HG02571 (cell line): ENCODE data around the gene LRRC45.

ENCODE experiments used
- ATAC-seq: cut with Tn5 transposase; IDR thresholded peaks from one replicate; pipeline ENCODE4 v1.9.1; 2021; ENCODE audit warnings: mild to moderate bottlenecking, moderate library complexity; ENCODE audit not compliant: unreplicated experiment

The LRRC45 gene

DNA sequence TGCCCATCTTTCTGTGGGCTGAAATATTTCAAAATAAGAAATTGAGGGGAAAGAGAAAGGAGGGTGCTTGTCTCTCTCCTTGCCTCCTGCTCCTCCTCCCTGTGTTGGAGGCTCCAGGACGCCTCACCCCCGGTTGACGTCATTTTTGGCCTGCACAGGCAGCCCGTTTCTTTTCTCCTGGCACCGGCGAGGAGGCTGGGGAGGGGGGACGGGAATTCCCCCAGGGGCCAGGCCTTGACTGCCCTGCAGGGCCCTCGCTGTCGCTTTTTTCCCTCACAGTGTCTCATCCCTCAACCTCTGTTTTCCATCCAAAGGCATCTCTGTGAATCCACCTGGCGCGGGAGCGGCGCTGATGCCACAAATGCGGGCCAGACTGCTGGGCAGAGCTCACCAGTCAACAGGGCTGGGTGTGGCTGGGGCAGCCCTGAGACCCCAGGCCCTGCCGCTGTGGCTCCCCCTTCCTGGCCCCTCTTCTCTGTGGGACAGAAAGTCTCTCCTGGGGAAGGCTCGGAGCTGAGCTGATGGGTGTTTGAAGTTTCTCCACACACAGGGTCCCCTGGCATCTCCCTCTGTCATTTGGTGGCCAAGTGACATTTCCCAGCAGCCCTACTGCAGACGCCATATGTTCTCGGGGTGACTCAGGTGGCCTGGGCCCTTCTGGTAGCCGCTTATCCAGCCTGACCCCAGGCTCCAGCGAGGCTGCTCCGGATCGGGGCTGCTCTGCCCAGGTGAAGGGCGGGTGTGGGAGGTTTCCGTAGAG is 16.5 kb upstream of the LRRC45 start:
- ATAC-seq: no peak

DNA sequence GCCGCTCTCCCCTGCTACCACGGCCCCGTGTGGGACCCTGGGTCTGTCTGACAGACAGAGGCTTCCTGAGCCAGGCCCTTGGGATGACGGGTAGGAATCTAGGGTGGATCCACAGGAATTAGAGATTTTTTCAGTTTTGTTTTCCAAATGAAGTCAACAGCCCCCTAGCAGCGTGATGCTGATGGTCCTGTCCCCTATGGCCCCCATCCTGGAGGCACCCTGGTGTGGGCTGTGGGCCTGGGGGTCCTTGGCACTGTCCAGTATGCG is 15.9 kb upstream of the LRRC45 start:
- no peak for ATAC-seq

DNA sequence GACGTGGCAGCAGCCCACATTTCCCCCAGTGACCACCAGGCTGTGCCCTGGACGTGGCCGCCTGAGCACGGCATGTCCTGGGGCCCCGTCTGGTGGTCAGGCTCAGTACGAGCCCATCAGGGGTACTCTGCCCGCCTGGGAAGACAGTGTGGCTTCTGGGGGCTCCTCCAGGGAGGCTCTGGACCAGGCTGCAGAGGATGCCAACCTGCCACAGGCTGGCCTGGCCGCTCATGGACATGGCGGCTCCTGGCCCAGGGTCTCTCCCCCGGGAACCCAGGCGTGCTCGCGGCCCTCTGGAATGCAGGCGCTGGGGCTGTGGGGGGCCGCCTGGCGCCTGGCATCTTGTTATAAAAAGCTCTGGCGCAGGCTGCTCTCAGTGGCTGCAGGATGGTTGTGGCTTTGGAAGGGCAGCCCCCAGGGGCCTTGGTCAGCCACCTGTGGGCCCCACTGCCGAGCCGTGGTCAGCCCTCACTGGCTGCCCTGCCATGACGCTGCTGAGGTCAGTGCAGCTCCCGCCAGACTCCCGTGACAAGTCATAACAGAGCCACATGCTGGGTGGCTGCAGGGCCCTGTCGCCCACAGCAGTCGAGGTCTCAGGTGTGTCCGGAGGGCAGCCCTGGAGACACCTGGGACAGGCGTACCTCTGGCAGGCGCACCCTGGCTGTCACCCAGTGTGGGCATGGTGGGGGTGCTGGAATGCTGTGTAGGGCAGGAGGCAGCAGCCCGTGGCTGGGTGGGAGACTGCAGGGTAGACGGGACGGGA is 15.4 kb upstream of the LRRC45 start:
- no peak for ATAC-seq

DNA sequence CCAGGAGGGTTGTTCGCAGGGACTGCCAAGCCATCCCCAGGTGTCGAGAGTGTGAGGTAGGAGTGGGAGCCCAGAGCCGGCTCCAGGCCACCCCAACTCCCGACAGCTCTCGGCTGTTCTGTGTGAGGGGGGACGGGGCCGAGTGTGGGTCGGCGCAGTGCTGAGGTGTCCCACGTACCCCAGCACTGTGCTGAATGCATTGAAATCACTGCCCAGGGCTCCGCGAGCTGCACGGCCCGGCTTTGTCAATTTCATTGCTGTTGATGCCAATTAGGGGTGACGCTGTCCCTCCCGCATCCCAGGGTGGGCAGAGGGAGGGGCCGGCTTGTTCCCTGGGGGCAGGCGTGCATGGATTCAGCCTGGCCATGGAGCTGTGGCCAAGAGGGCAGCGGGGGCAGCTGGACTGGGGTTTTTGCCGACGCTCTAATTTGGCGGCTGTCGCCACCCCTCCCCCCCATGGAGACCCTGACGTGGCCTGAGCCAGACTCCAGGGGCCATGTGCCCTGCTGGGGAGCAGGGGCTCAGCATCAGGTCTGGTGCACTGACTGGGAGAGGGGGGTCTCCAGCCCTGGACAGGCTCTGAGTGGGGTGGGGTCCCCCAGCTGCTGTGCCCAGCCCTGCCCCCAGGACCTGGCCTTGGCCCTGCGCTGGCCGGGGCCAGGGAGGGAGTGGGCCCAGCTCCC is 14.7 kb upstream of the LRRC45 start:
- no peak for ATAC-seq

DNA sequence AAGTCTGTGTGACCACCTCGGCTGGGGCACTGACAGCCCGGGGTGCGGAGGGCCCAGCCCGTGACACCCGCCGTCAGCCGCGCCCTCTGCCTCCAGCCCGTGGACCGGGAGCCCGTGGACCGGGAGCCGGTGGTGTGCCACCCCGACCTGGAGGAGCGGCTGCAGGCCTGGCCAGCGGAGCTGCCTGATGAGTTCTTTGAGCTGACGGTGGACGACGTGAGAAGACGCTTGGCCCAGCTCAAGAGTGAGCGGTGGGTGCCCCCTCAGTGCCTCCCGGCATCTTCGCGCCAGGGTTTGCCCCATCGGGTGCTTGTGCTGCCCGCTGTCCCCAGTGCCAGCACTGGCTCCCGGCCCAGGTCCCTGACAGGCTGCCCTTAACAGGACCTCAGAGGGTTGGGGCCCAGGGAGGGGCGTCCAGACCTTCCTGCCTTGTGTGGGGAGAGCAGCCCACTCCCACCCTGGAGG is 14.1 kb upstream of the LRRC45 start:
- no peak for ATAC-seq

DNA sequence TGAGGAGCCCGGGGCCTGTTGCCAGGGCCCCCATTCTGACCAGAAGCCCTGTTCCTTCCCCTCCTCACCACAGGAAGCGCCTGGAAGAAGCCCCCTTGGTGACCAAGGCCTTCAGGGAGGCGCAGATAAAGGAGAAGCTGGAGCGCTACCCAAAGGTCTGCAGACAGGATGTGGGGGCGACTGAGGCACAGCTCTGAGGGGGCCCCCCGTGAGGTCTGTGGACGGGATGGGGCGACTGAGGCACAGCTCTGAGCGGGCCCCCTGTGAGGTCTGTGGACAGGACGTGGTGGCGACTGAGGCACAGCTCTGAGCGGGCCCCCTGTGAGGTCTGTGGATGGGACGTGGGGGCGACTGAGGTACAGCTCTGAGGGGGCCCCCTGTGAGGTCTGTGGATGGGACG is 13.7 kb upstream of the LRRC45 start:
- ATAC-seq: no peak

DNA sequence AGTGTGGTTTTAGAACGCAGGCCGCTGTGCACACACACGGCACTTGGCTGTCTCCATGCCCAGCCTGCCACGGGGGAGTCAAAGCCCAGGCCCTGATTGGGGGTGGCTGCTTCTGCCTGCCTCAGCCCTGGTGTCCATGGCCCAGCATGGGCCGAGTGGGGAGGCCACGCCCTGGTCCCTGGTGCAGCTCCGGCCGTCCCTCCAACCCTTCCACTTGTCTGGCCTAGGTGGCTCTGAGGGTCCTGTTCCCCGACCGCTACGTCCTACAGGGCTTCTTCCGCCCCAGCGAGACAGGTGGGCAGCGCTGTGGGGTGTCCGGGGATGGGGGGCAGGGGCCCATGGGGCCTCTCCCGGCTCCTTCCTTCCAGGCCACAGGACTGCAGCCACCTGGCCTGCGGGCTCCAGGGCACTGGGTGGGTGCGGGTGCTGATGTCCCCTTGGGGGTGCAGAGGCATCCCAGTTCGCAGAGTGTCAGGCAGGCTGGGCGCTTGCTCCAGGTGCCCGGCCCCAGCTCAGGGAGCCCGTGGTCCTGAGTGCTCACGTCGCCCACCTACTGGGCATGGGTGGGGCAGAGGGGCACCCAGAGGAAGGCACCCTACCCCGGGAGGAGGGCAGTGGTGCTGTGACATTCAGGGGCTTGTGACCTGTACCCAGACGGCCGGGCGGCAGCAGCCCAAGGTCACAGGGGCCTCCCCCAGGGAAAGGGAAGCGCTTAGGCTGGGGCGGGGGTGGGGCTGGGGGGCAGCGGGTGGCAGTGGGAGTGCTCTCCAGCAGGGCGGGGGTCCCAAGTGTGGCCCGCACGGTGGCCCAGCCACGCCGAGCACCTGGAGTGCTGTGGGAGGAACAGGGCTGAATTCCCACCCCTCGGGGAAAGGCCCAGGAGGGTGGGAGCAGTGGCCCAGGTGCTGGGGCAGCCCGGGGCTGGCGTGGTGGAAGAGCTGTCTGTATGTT is 12.3 kb upstream of the LRRC45 start:
- no peak for ATAC-seq

DNA sequence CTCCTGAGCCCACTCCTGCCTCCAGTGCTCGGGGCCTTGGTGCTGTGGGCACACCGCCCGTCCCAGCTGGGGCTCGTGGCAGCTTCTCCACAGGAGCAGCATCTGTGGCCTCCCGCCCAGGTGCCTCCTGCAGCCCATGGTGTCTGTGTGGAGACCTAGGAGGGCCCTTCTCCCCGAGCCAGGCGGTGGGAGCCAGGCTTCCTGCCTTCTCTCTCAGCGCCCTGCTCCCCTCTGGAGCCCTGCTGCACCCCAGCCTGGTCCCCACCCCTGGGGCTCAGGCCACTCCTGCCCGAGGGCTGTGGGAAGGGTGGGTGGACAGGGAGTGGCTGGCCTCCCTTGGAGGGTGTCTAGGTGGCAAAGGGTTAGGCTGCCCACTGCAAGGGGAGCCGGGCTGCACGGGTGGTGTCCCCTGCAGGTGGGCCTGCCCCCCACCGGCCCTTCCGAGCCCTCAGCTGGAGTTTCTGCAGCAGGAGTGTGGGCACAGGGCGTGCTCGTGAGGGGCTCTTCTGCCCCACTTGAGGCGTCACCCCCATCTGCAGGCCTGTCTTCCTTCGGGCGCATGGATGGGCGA is 11.4 kb upstream of the LRRC45 start:
- ATAC-seq: no peak

DNA sequence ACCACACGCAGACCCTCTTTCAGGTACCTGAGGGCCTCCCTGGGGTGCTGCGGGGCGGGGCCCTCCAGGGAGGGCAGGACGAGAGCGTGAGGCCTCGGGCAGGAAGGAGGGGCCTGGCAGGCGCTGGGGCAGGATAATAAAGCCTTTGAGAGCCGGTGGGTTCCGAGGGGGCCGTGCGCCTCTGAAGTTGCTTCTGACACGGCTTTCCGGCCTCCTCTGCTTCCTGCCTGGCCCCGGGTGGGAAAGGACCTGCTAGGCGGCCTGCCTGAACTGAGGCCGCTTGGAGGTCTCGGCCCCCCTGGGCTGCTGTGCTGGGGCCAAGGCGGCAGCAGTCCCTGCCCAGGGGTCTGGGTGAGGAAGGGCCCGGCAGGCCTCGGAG is 10.9 kb upstream of the LRRC45 start:
- ATAC-seq: no peak

DNA sequence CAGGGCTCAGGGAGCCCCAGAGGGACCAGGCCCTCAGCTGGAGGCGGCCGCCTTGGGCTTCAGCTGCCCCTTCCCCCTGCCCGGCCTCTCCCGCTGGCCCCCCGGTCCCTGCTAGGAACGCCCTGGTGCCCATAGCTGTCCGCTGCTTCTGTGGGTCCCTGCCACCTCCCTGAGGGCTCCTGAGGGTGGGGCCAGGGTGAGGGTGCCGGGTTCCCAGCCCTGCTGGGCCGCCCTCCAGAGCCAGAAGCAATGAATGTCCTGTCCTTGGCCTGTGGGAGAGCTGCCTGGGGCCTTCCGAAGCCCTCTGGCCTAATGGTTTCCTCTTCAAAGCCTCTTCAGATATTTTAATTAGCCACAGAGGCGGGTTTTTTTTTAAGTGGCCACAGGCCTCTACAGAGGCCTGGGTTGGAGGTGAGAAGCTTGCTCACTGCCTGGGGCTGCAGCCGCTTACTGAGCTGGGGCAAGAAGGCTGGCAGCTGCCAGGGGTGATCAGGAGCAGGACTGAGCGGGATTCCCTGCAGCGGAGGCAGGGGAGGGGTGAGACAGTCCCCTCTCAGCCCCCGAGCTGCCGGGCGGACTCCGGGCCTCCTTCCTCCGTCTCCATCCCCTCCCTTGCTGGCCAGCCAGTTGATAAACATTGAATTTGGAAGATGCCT is 10.3 kb upstream of the LRRC45 start:
- no peak for ATAC-seq

DNA sequence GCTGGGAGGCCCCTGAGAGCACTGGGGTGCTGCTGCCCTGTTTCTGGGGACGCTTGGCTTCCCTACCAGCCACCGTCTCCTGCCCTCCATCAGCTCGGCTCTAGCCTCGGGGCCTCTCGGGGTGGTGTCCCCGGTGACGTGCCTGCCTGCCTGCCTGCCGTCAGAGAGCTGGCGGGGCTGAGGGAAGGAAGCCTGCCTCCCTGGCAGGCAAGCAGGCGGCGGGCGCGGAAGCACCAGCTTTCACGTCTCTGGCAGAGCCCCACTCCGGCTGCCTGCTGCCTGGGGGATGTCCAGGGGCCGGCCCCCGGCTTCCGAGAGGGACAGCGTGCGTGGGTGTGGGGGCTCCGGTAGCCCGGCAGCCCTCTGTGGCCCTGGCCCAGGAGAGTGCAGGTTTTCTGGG is 9.8 kb upstream of the LRRC45 start:
- ATAC-seq: no peak

DNA sequence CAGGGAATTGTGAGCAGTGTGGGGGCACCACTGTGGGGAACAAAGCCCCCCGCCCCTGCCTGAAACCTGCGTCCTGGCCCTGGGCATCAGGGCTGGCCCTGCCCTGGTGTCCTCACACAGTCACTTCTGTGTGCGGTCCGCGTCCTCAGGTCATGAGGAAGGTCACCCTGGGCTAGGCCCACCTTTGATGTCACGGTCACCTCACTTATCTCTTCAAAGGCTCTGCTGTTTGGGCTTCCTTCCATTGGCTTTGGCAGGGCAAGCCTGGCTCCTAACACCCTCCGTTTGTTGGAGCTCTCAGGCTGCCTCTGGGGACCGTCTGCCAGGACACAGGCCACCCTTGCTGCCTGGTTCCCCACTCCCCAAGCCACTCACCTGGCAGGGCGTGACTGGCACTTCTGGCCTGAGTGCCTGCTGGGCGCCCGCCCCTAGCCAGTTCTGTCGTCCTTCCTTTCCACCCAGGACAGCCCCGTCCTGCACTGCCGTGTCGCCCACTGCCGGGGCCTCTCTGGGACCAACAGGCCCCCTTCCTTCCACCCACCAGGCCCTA is 9.3 kb upstream of the LRRC45 start:
- no peak for ATAC-seq

DNA sequence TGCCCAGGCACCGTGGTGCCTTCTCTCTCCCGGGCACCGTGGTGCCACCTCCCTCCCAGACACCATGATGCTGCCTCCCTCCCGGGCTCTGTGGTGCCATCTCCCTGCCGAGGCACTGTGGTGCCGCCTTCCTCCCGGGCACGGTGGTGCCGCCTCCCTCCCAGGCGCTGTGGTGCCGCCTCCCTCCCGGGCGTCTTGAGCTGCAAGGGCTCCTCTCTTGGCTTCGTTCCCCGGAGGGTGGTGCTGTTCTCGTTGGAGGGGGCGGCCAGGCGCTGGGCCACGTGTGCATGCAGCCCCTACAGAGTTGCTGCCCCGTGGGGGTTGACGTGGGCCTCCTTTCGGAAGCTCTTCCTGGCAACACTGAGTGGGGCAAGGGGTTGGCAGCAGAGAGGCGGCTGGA is 8.7 kb upstream of the LRRC45 start:
- no peak for ATAC-seq

DNA sequence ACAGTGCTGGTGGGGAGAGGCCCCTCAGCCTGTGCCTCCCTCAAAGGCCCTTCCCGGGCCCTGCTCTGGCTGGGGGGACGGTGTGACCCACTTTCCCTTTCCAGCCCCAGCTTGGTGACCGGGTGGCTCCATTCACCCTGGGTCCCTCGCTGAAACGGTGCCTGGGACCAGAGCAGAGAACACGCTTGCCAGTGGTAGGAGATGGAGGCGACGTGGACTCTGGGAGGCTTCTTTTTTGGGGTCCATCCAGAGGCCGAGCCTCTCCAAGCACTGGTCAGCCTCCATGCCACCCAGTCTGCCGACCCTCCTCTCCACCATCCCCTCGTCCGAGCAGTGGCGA is 8.2 kb upstream of the LRRC45 start:
- ATAC-seq: no peak

DNA sequence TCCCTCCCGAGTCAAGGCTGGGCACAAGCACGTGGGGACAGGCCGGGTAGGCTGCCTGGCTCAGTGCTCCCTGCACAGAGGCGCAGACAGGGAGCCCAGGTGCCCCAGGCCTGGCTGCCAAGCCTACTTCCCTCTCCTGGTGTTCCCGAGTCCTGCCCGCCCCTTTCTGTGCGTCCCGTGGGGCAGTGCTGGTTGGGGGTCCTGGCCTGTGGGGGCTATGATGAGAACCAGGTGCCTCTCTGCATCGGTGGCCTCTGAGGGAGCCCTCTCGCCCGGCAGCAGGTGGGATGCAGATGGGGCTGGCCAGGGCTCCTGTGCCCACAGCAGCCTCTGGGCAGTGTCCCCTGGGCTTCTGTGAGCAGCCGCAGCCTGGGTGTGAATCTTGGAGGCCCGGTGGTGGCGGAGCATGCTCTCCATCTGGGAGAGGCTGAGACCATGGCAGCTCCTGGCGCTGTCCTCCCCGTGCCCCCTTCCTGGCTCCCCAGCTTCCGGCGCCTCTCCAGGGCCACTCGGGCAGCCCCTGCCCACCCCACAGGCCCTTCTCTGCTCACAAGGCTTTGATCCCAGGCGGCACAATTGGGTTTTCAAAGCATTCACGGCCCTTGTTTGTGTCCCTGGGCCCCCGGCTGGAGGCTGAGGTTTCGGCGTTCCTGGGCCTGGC is 7.7 kb upstream of the LRRC45 start:
- ATAC-seq: no peak

DNA sequence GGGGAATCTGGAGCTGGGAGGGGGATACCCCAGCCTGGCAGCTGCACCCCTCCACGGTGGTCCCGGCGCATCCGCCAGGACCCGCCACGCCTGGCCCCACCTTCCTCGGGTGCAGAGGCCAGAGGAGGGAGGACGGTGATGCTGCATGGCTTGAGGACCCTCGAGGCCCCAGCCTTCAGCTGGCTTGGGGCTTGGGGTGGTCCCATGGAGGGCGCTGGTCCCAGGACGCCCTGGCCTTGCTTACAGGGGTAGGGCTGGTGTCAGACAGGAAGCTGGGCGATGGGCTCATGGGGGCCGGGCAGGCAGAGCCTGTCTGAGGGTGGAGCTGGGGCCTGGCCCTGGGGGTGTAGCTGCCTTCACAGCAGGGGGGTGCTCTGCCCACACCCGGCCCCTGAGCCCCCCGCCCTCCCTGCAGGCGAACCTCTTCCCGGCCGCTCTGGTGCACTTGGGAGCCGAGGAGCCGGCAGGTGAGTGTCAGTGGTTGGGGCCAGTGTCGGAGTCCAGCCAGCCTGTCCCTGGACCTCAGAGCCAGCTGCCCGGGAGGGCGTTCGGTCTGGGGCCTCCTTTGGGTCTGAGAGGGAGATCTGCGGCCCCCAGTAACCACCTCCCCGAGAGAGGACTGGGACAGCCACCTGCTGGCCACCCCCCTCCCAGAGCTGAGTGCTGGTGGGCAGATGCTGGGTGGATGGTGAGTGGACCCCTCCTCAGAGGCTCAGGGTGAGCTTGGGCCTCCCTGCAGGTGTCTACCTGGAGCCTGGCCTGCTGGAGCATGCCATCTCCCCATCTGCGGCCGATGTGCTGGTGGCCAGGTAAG is 6.8 kb upstream of the LRRC45 start:
- no peak for ATAC-seq

DNA sequence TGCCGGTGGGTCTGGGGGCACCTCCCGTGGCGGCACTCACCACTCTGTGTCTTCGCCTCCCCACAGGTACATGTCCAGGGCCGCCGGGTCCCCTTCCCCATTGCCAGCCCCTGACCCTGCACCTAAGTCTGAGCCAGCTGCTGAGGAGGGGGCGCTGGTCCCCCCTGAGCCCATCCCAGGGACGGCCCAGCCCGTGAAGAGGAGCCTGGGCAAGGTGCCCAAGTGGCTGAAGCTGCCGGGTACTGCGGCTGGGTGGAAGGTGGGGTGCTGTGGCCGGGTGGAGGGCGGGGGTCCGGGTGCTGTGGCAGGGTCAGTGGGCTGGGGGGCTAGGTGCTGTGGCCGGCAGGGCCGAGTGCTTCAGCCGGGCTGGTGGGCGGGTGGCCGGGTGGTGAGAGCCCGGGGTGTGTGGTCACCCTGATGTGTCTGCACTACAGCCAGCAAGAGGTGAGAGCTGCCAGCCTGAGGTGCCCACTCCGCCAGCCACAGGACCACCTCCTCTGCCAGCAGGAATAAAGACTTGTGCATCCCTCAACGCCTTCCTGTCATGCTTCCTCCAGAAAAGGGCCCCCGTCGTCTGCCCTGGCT is 6.1 kb upstream of the LRRC45 start:
- ATAC-seq: no peak

DNA sequence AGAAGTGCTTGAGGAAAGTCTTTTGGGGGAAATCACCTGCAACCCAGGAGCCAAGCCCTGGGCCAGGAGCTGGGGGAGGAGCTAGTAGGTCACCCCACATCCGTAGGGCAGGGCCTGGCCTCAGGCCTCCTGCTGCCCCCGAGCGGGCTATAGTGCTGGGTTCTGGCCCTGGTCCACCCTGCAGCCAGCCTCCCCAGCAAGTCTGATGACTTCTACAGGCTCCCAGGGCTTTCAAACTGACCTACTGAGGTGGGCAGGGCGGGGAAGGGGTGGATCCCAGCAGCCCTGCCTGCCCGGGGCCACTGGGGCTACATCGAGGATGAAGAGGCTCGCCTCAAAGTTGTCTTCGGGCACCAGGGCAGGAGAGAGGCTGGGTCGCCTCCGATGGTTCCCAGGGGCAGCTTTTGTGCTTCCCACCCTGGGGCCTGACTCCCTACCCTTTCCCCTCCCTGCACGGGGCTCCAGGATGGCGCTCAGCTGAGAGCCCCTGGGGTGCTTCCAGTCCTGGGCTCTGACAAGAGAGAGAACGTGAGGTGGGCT is 5.4 kb upstream of the LRRC45 start:
- ATAC-seq: no peak
